ENCODE measurements around the gene HES4.

HES4 gene

DNA sequence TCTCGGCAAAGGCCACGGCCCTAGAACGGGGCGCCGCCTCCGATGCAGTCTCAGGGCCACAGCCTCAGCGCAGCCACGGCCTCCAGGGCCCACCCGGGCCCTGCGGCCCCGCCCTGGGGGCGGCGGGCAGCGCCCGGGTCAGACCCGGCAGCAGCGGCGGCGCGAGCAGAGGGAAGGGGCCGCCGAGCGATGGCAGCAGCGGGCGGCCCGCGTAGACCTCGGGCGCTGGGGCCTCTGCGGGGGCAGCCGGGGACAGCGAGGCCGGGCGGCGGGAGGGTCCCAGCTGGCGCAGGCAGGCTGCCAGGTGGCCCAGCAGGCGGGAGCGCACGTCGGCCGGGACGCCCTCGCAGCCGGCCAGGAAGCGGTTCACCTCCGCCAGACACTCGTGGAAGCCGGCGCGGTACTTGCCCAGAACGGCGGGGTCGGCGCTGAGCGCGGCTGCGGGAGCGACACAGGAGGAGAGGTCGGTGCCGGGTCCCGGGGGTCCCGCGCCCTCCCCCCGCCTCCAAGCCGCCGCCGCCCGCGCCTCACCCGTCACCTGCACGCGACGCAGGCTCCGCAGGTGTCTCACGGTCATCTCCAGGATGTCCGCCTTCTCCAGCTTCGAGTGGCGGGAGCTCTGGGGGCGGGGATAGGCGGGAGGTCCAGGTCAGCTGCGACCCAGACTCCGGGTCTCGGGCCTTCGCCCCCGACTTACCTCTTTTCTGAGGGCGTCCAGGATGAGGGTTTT is 737 bp downstream of the HES4 start:
- H3K27ac ChIP-seq (ENCODE audit: low read depth, low read length, poor library complexity, severe bottlenecking) = no peak overlapping the region
- no peaks in the 10 kb centered on the region for H3K36me3 ChIP-seq (ENCODE audit: insufficient read depth, low read length)
- H3K9ac ChIP-seq (ENCODE audit: low read length) = no peak overlapping the region
- no peaks in the 10 kb centered on the region for H3K79me2 ChIP-seq (ENCODE audit: insufficient read depth, low read length)
- H3F3A ChIP-seq (ENCODE audit: insufficient read depth, low read length) = no peaks in the 10 kb centered on the region
- no peaks in the 10 kb centered on the region for H3K4me1 ChIP-seq (ENCODE audit: insufficient read depth, low read length, severe bottlenecking)
- no peak overlapping the region for H3K4me2 ChIP-seq (ENCODE audit: low read length)
- no peaks in the 10 kb centered on the region for H3K9me2 ChIP-seq (ENCODE audit: low read depth, low read length)
- TF ChIP-seq EZH2 (IDR thresholded peaks at IDR 0.05; ENCODE audit: borderline replicate concordance, low read length) = no peak
- TF ChIP-seq, protein P1, sequence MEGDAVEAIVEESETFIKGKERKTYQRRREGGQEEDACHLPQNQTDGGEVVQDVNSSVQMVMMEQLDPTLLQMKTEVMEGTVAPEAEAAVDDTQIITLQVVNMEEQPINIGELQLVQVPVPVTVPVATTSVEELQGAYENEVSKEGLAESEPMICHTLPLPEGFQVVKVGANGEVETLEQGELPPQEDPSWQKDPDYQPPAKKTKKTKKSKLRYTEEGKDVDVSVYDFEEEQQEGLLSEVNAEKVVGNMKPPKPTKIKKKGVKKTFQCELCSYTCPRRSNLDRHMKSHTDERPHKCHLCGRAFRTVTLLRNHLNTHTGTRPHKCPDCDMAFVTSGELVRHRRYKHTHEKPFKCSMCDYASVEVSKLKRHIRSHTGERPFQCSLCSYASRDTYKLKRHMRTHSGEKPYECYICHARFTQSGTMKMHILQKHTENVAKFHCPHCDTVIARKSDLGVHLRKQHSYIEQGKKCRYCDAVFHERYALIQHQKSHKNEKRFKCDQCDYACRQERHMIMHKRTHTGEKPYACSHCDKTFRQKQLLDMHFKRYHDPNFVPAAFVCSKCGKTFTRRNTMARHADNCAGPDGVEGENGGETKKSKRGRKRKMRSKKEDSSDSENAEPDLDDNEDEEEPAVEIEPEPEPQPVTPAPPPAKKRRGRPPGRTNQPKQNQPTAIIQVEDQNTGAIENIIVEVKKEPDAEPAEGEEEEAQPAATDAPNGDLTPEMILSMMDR (IDR thresholded peaks at IDR 0.05; ENCODE audit: low read length) = no peak
- no peaks in the 10 kb centered on the region for H4K20me1 ChIP-seq (ENCODE audit: insufficient read depth, low read length)
- H3K4me3 ChIP-seq (ENCODE audit: low read depth, low read length, poor library complexity, severe bottlenecking) = no peak overlapping the region
- H3K27me3 ChIP-seq (ENCODE audit: insufficient read depth, low read length) = 0 out of 2 replicates have a peak, but pooled peaks cover 3% of the 10 kb centered on the region
- H3K9me3 ChIP-seq (ENCODE audit: low read length) = no peaks in the 10 kb centered on the region
- H2AFZ ChIP-seq (ENCODE audit: low read length) = no peak overlapping the region

DNA sequence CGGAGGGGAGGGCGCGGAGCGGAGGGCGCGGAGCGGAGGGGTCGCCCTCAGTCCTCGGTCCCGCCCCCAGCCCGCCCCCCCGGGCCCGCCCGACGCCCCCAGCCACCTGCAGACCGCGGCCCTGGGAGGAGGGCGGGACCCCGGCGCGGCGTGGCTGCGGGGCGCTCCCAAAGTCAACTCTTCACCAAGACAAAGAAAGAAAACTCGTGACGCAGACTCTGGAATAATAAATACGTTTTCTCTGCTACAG is 1.2 kb downstream of the HES4 start:
- Histone ChIP-seq H3K4me3 (ENCODE audit: low read depth, low read length, poor library complexity, severe bottlenecking) (no peak overlapping the region), H3K79me2 (ENCODE audit: insufficient read depth, low read length) (no peaks in the 10 kb centered on the region), H3K4me2 (ENCODE audit: low read length) (no peak overlapping the region)

DNA sequence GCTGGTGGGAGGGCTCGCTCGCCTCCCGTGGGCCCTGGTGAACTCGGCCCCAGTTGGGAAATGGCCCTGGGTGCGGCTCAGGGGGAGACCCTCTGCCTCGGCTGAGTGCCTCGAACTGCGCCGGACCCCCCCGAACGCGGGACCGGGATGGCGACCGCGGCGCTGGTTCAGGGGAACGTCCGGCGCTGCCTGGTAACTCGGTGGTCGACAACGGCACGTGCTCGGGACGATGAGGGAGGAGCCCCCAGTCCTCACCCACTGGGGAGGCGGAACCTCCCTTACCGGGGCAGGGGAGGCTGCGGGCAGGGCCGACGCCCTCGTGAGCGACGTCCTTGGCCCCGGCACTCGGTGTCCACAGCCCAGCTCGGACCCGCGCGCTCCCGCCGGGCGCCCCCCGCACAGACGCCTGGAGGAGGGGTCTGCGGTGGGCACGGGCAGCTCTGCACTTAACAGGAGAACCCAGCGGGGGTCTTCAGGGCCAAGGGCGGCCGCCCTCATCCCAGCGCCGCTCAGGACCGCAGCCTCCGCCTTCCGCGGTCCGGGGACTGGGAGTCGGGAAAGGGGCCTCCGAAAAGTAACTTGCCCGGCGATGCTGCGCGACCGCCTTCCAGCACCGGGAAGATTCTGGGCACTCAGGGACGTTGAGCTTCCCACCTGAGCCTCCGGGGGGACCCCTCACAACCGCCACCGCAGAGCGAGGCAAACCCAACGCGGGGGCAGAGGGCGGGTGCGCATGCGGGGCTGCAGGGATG is 1.7 kb downstream of the HES4 start:
- Histone ChIP-seq H4K20me1 (ENCODE audit: insufficient read depth, low read length) (no peaks in the 10 kb centered on the region), H2AFZ (ENCODE audit: low read length) (no peak overlapping the region), H3K4me2 (ENCODE audit: low read length) (no peak overlapping the region), H3K36me3 (ENCODE audit: insufficient read depth, low read length) (no peaks in the 10 kb centered on the region), H3K79me2 (ENCODE audit: insufficient read depth, low read length) (no peaks in the 10 kb centered on the region), H3K27me3 (ENCODE audit: insufficient read depth, low read length) (peaks cover 2% of the 10 kb centered on the region; the same call in 1 of the 2 replicates), H3K4me3 (ENCODE audit: low read depth, low read length, poor library complexity, severe bottlenecking) (no peak overlapping the region), H3K9ac (ENCODE audit: low read length) (no peak overlapping the region), H3K9me2 (ENCODE audit: low read depth, low read length) (no peaks in the 10 kb centered on the region), H3K9me3 (ENCODE audit: low read length) (no peaks in the 10 kb centered on the region), H3F3A (ENCODE audit: insufficient read depth, low read length) (no peaks in the 10 kb centered on the region), H3K4me1 (ENCODE audit: insufficient read depth, low read length, severe bottlenecking) (no peaks in the 10 kb centered on the region), H3K27ac (ENCODE audit: low read depth, low read length, poor library complexity, severe bottlenecking) (no peak overlapping the region)
- no peak for TF ChIP-seq EZH2 (IDR thresholded peaks at IDR 0.05; ENCODE audit: borderline replicate concordance, low read length)
- TF ChIP-seq, protein P1 (IDR thresholded peaks at IDR 0.05; ENCODE audit: low read length) = no peak

More for the DNA sequence above, 1.2 kb downstream of the HES4 start:
- no peaks in the 10 kb centered on the region for H3K9me2 ChIP-seq (ENCODE audit: low read depth, low read length)
- no peak for TF ChIP-seq EZH2 (IDR thresholded peaks at IDR 0.05; ENCODE audit: borderline replicate concordance, low read length)
- TF ChIP-seq, protein P1 (IDR thresholded peaks at IDR 0.05; ENCODE audit: low read length) = no peak
- H3F3A ChIP-seq (ENCODE audit: insufficient read depth, low read length) = no peaks in the 10 kb centered on the region
- H4K20me1 ChIP-seq (ENCODE audit: insufficient read depth, low read length) = no peaks in the 10 kb centered on the region
- H3K4me1 ChIP-seq (ENCODE audit: insufficient read depth, low read length, severe bottlenecking) = no peaks in the 10 kb centered on the region
- no peak overlapping the region for H2AFZ ChIP-seq (ENCODE audit: low read length)
- H3K9ac ChIP-seq (ENCODE audit: low read length) = no peak overlapping the region
- no peaks in the 10 kb centered on the region for H3K36me3 ChIP-seq (ENCODE audit: insufficient read depth, low read length)
- H3K27me3 ChIP-seq (ENCODE audit: insufficient read depth, low read length) = 0 out of 2 replicates have a peak, but pooled peaks cover 3% of the 10 kb centered on the region
- H3K27ac ChIP-seq (ENCODE audit: low read depth, low read length, poor library complexity, severe bottlenecking) = no peak overlapping the region
- H3K9me3 ChIP-seq (ENCODE audit: low read length) = no peaks in the 10 kb centered on the region

All from OCI-LY1 (cell line).